ENCODE results near the gene COPS8. TPM values are rescaled to one million over a fixed set of nuclear protein-coding genes. Genes with fewer than 3 reads are reported as not detected.

Gene COPS8
- 48.1 TPM for total RNA-seq

DNA sequence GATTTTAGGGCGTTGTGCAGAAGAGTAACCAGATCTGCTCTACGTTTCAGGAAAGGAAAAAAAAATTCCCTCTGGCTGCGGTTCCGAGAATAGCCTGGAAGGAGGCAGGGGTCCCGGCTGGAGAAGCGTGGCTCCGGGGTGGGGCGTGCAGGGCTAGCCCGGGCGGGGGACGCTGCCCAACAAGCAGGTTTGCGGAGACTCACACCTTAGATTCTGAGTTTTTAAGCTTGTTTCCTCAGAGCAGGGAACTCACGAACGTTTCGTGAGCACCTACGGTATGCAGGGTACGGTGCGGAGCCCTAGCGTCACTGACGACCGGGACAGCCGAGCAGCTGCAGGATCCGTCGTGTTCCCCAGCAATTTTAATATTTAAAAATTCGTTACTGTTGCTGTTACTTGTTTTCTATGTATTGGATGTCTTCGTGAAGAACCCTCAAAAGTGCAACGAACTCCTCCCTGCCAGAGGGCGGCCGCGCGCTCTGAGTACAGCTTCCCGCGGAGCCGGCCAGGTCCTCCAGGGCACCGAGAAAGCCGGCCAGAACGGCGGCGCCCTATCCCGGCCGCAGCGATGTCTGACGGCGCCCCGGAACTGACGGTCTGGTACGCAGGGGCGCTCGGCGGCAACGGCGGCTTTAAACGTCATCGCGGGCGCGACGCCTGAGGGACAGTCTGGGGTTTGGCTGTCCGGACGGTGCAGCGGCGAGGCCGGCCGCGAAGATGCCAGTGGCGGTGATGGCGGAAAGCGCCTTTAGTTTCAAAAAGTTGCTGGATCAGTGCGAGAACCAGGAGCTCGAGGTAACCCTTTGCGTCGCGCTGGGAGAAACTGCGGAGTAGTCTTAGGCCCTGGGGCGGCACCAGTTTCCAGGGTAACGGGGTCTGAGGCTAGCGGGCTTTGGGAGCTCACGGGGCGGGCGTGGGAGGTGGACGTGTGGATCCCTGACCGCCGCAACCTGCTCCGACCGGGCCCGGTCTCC is at the start of gene COPS8:
TSS of gene COPS8 (plus strand) at position 642 of the 974 bp plus-strand sequence. CDS start at position 718, 76 bp downstream.
- DNase-seq (ENCODE audit: low spot score) = peak; percentile 96

DNA sequence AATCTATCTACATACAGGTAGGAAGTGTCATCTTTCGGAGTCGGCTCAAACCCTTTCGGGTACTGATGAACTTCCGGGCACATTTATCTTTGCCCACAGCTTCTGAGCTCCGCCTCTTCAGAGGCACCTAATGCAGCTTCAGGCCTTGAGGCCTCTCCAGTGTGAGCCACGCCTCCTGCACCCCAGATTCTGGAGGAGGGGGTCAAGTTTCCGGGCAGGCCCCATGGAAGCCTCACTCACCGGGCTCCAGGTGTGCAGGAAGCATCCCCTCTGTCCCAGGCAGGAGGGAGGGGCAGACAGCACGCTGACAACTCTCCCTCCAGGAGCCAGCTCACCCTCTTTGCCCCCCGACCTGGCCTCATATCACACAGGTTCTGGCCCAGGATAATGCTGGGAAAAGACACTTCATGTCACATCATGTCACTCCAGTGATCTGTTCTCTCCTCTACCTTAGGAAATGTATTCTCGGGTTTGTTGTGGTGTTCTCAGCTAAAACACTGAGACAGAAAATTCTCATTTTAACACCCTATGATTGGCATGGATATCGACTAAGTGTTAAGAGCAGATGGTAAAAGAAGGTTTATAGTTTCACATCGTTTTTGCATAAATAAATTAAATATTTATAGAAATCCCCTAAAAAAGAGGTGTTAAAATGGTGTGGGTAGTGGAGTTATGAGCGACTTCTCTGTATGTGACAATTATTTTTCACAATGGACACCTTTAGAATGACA is 46.2 kb upstream of the COPS8 start:
- DNase-seq (ENCODE audit: low spot score) = no peak

DNA sequence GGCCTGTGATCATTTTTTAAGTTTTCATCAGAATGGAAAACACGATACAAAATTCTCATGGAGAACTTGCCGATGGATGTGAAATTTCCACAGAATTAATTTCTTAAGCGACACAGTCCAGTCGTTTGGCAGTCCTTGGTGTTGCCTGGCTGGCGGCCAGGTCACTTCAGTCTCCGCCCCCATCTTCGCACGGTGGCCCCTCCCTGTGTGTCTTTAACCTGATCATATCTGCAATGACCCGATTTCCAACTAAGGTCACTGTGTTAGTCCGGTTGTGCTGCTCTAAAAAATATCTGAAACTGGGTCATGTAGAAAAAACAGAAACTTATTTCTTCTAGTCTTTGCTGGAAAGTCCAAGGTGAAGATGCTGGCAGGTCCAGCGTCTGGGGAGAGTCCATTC is 44.5 kb upstream of the COPS8 start:
- no peak for DNase-seq (ENCODE audit: low spot score)

DNA sequence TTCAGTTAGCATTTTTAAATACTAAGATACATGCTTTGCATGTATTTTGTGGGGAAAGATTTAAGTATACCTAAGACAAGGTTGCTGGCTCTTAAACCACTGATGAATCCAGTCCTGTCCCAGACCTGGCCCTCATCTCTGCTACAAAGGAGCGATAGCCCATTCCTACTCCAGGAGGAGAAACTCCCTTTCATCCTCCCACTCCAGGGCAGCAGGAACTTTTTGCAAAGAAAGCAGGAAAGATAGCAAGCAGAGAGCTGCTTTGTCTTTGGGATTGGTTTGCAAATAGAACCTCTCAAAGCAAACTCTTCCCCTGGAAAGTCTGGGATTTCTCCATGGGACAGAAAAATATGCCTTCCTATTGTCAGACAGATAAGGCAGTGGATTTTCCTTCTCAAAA is 43.6 kb upstream of the COPS8 start:
- no peak for DNase-seq (ENCODE audit: low spot score)

DNA sequence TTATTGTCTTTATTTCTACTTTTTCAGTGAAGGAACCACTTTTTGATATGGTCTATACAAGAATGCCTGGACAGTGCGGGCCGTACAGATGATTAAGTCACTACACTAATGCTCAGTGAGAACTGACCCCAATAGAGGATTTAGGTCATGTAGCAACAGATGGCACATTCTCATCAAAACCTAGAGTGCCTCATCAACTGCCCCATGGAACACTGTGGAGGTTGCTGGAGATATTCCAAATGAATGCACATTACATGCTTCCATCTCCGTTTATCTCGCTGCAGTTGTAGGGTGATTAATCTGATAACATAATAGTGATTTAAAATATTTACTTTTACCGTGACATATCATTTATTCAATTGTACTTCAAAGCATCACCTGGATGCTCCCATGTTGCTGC is 41.8 kb upstream of the COPS8 start:
- DNase-seq (ENCODE audit: low spot score) = no peak

DNA sequence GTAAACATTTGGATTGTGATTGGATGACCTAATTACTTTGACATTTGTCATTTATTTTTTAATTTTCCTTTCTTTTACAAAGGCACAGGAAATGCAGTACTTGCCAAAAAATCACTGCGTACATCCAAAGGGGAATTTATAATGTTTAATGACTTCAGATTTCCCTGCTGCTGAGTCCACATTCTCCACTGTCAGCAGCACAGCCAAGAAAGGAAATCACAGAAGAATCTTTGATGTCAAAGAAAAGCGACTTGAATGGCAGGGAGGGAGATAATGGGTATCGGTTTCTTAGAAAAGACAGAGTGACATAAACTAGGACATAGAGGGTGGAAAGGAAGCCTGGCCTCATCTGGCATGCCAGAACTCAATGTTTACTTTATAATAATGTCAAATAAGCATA is 41.4 kb upstream of the COPS8 start:
- no peak for DNase-seq (ENCODE audit: low spot score)

DNA sequence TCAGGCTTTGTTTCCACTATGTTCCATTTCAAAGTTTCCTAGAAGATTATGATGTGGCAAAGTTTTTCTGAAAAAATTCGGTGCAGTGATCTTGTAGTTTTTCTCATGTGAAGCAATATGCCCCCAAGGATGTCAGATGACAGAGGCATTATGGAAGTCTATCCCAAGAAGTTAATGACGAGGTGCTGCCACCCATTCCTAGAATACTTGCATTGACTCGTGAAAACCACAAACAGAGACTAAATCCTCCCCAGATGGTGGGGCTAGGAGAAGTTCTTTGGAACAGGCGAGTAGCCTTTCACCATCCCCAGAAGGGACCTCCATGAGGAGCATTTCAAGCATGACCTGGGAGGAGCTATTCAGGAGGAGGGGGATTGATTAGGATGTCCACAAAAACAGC is 40.2 kb upstream of the COPS8 start:
- DNase-seq (ENCODE audit: low spot score) = no peak

DNA sequence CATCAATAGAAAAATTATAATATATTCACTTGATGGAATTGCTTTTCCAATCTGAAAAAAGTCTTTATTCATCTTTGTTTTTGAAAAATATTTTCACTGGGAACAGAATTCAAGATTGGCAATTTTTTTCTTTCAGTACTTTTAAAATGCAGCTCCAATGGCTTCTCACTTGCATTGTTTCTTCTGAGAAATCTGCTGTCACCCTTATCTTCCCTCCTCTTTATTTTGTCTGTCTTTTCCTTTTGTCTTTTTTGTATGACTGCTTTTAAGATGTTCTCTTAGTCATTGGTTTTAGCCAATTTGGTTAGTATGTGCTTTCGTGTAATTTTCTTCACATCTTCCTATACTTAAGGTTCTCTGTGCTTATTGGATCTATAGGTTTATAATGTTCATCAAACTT is 37.1 kb upstream of the COPS8 start:
- no peak for DNase-seq (ENCODE audit: low spot score)

DNA sequence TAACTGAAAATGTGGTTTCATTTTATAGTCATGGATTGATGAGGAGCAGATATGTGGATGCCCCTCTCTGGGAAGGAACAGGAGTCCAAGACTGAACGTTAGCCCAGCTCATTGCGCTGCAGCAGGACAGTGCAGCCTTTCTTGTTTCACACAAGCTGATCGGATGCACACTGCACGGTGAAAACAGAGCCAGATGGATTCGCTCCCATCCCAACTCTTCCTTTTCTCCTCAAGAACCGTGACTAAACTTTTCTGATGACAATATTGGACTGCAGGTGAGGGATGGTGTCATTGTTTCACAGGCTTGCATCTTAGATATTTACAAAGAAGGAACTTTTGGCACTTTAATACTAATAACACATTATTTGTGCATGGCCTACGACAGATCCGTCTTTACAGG is 33.8 kb upstream of the COPS8 start:
- no peak for DNase-seq (ENCODE audit: low spot score)

DNA sequence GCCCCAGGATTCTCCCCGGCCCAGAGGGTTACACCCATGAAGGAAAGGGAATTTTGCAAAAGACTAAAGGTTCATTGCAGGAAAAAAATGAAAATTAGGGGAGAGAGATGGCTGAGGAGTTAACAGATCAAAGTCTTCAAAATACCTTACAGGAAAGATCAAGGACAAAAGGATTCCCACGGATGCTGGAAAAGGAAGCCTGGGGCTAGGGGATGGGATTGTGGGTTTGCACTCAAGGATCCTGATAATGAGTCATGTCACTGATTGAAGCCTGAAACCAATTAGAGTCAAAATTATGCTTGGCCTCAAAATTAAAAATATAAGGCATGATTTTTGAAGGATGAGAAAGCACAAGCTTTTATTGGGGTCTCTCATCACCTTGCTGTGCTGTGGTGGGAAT is 32.6 kb upstream of the COPS8 start:
- no peak for DNase-seq (ENCODE audit: low spot score)

DNA sequence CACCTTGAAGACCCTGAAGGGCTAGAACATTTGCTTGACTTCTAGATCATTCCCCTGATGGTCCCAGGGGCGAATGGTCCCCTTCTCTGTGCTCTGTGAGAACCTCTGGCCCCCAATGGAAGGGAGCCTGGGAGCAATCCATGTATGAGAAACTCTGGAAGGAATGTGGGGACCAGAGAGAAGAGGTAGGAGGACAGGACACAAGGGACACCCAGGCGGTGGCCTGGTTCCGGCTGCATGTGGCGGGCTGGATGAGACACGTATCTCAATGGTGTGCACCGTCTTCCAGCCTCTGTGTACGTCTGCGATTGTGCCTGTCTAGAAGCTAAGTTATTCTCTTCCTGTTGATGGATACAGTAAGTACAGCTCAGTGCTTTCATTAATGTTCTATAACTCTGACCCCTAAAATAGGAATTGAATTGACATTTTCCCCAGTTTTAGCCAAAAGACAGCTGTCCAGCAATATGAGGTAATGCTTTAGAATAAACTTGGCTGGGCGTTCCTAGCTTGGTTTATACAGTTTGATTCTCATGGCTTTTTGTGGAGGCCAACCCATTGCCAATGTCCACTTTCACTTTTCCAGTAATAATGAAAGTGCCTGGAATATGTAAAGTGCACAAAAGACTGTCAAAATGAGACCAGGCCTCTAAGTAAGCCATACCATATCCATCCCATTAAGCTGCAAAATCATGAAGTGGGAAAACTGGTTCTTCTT is 30.1 kb upstream of the COPS8 start:
- no peak for DNase-seq (ENCODE audit: low spot score)

DNA sequence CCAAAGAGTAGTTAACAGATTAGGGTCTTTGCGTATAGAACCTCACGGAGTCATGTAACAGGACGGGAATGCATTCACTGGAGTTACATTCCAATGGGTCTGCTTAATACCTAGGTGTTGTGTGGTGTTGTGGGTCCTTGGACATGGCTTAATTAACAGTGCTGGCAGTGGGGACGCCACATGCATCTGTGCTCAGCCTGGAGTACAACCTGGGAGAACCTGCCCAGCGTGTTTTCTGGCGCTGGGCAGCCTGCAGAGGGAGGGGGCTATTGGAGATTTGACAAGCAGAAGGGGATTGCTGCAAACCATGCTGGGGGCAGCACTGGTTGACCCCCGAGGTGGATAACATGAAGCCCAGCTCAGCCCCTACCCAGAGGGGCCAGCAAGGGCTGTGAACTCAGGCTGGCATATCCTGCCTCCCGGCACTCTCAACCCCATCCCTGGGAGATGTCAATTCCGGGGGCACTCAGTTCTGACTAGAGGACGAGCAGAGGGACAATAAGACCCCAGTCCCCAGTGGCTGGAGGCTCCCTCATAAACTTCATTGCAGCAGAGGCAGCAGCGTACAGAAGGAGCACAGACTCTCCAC is 29.3 kb upstream of the COPS8 start:
- no peak for DNase-seq (ENCODE audit: low spot score)

DNA sequence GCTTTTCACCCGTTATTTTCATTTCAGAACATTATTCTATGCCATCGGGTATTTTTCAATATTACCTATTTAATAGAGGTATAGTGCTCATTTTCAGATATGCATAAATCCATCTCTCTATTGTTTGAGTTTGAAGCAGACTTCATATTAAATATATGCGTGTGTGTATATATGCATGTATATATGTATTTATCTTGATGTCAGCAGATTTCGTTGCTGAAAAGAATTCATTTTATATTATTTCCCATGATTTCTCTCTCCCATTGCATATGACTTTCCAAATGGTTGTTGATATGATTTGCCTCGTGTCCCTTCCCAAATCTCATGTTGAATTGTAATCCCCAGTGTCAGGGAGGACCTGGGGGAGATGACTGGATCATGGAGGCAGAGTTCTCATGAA is 28.6 kb upstream of the COPS8 start:
- DNase-seq (ENCODE audit: low spot score) = no peak

DNA sequence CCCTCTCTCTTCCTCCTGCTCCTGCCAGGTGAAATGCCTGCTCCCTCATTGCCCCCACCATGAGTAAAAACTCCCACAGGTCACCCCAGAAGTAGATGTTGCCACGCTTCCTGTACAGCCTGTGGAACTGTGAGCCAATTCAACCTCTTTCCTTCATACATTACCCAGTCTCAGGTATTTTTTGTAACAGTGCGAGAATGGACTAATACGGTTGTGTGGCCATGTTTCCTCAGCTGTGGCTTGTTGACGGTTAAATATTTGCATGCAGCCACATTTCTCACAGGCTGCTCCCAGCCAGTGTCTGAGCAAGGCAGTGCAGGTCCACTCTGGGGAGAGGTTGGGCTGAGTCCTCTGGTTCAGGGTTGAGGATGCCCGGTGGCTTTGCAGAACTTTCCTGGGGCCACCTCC is 27.8 kb upstream of the COPS8 start:
- no peak for DNase-seq (ENCODE audit: low spot score)

DNA sequence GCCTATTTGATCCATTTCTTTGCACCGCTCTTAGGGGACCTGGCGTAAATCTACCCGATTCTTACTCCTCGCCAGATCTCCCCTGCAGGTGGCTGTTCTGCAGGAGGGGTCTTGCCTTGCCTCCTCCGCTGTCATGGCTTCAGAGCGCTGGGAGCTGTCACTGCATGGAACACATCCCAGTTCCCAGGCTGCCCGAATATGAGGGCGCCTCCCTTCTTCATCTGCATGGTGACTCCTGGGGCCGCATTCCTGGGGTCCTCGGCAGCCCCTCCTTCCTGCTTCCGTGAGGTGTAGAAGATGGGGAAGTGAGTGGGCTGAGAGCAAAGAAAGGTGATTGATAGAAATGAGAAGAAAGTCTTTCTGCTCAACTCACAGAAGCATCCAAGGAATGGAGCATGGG is 27.3 kb upstream of the COPS8 start:
- DNase-seq (ENCODE audit: low spot score) = no peak

DNA sequence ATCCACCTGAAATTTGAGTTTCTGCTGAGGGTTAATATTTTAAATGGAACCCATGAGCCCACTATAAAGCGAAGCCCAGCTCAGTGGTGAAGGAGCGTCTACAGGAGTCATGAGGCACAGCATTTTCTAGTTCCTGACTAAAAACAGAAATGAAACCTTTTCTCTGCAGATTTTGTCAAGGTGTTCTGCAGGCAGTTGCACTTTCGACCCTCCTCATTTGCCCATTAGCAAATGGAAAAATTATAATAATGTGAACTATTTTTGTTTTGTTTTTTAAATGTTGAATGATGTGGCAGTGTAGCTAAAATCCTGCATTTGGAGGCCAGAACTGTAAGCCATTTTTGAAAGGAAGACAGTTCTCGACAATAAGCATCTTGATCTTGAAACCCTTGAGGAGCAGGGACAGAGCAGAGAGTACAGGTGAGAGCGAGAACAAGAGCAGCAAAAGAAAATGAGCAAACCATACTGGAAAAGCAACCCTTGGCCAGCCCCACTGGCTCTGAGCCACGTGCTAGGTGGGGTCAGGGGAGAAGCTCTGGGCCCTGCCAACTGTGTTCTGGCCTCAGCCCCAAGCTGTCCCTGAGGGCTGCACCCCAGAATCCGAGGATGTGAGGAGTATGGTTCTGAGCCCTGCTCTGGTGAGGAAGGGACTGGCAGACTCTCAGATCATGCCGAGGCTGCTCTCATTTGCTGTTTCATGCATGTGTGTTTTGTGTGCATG is 26.4 kb upstream of the COPS8 start:
- DNase-seq (ENCODE audit: low spot score) = no peak

DNA sequence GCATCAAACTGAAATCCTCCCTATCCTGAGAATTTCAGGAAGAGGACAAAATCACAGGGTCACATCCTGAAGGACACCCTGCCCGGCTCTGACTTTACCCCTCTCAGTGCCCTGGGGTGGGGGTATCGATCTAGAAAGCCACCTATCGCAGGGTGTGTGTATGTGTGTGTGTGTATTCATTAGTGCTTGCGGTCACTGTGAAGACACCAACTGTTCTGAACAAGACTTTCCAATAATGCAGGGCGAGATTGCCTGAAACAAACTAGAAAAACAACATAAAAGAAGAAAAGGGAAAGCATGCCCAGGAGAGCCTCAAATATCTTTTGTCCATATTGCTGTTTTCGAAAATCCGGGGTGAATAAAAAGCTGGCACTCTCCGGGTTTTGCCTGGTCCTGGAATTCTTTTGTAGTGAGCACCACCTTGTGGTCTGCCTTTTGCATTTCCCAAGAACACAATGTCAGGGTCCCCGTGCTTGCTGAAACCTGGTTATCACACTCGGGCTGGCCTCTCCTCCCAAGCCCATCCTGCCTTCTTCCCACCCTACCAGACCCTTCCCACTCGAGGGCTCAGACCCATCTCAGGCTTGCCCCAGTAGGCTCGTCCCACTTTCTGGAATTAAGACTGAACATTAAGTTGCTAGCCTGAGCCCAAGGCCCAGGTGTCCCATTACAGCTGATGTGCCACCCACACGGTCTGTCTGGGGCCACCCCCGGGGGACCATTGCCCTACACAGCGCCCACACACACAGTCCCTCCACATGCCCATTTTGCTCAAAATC is 25.0 kb upstream of the COPS8 start:
- peak; percentile 60 for DNase-seq (ENCODE audit: low spot score)

DNA sequence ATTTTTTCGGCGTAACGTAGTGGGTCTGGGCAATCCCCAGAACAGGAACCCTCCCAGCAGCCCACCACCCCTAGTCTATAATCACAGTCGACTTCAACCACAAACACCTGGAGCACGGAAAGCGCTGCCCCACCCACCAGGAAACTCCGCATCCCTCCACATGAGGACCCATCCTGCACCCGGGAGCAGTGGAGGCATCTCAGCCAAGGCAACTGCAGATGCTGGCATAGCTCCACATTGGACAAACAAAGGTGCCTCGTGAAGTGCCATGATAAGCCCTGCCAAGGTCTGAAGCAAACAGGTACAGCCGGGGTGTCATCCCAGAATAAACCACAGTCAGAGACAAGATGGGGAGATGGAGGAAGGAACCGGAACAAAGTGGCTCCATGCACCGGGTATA is 24.3 kb upstream of the COPS8 start:
- no peak for DNase-seq (ENCODE audit: low spot score)

DNA sequence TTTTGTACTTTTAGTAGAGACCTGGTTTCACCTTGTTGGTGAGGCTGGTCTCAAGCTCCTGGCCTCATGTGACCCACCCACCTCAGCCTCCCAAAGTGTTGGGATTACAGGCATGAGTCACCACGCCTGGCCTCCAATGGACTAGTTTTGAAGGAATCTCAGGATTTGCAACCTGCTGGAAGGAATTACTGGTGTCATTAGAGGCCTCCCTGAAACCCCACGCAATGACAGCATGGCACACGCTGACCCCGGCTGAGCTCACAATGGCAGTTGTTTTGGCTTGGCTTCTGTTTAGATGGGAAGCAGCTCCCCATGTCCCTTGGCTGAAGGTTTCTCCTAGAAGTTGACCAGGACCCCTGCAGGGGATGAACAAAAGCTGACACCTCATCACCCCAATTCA is 23.1 kb upstream of the COPS8 start:
- DNase-seq (ENCODE audit: low spot score) = no peak
